SJSA1 (cell line): Measurements from ENCODE around the gene TMEM145. TPM values are rescaled to one million over a fixed set of nuclear protein-coding genes. Genes with fewer than 3 reads are reported as not detected.

Experiments used
- DNase-seq, 2 experiments: peaks; one replicate each; pipeline ENCODE4 v3.0.0-alpha.2; 2015 to 2020; ENCODE audit warnings: low spot score in 2 of 2, low read depth in 1 of 2
- H3K27ac ChIP-seq: fragments of 250-450 bp; sonication (Bioruptor Pico); 2 replicates; pipeline ENCODE4 v1.5.1; 2020; ENCODE audit warnings: mild to moderate bottlenecking, moderate library complexity
- H3K27me3 ChIP-seq: fragments of 250-450 bp; sonication (Bioruptor Pico); replicated peaks from 2 replicates; pipeline ENCODE4 v1.5.1; 2020; ENCODE audit warnings: mild to moderate bottlenecking, moderate library complexity
- H3K36me3 ChIP-seq: fragments of 250-450 bp; sonication (Bioruptor Pico); 2 replicates; pipeline ENCODE4 v1.5.1; 2020; ENCODE audit warnings: mild to moderate bottlenecking
- H3K4me1 ChIP-seq: fragments of 250-450 bp; sonication (Bioruptor Pico); replicated peaks from 2 replicates; pipeline ENCODE4 v1.6.1; 2021; ENCODE audit warnings: mild to moderate bottlenecking
- H3K4me3 ChIP-seq: fragments of 250-450 bp; sonication (Bioruptor Pico); 2 replicates; pipeline ENCODE4 v1.5.1; 2020; ENCODE audit warnings: mild to moderate bottlenecking
- H3K9me3 ChIP-seq: fragments of 250-450 bp; sonication (Bioruptor Pico); replicated peaks from 2 replicates; pipeline ENCODE4 v1.5.1; 2020; ENCODE audit warnings: mild to moderate bottlenecking
- total RNA-seq: library from RNA; depleted of rRNA; stranded (reverse); fragments of >200 nt; shearing (Covaris generic); gene quantifications from 2 replicates; pipeline ENCODE4 v1.2.3, GENCODE V29; 2014

The TMEM145 gene
- total RNA-seq, 1 experiment from 2014 or later = not detected

GRCh38 chr19:42297039-42297438 lies 16.1 kb upstream of the TMEM145 start:
- Histone ChIP-seq H3K9me3 (no peaks in the 10 kb centered on the region), H3K27me3 (no peaks in the 10 kb centered on the region), H3K36me3 (peaks cover 40% of the 10 kb centered on the region), H3K4me3 (no peak overlapping the region), H3K4me1 (peaks cover 7% of the 10 kb centered on the region), H3K27ac (no peak overlapping the region)
- DNase-seq = no peak

- no peak for DNase-seq
- peak within 1 kb of the TSS; percentile 44 for H3K4me3 ChIP-seq
- no peak within 1 kb of the TSS for H3K27ac ChIP-seq
- no peaks in the 10 kb centered on the region for H3K9me3 ChIP-seq
- H3K27me3 ChIP-seq = no peaks in the 10 kb centered on the region
- no peaks in the 10 kb centered on the region for H3K36me3 ChIP-seq
- peaks cover 14% of the 10 kb centered on the region for H3K4me1 ChIP-seq
Observed at GRCh38 chr19:42301646-42302203, 11.4 kb upstream of the TMEM145 start, which contains the start of gene PRR19. Gene PRR19 (plus strand): TSS chr19:42302132. CDS start chr19:42309585, 7,453 bp downstream.

- H3K36me3 ChIP-seq = no peaks in the 10 kb centered on the region
- no peaks in the 10 kb centered on the region for H3K27me3 ChIP-seq
- H3K27ac ChIP-seq = no peak overlapping the region
- H3K4me3 ChIP-seq = peak overlapping the region; percentile 44; the same call in 1 of the 2 replicates
- H3K4me1 ChIP-seq = peaks cover 14% of the 10 kb centered on the region
- DNase-seq = no peak
- H3K9me3 ChIP-seq = no peaks in the 10 kb centered on the region
Observed at GRCh38 chr19:42303101-42303464, 10.0 kb upstream of the TMEM145 start.

GRCh38 chr19:42303876-42304275 lies 9.2 kb upstream of the TMEM145 start:
- Histone ChIP-seq H3K27me3 (no peaks in the 10 kb centered on the region), H3K27ac (no peak overlapping the region), H3K4me1 (peaks cover 14% of the 10 kb centered on the region), H3K4me3 (no peak overlapping the region), H3K9me3 (no peaks in the 10 kb centered on the region), H3K36me3 (no peaks in the 10 kb centered on the region)
- DNase-seq = no peak

GRCh38 chr19:42306646-42307045 lies 6.5 kb upstream of the TMEM145 start:
- H3K27me3 ChIP-seq = no peaks in the 10 kb centered on the region; the same call in 1 of the 2 replicates
- H3K4me1 ChIP-seq = peaks cover 11% of the 10 kb centered on the region
- no peak overlapping the region for H3K27ac ChIP-seq
- H3K4me3 ChIP-seq = no peak overlapping the region
- no peaks in the 10 kb centered on the region for H3K9me3 ChIP-seq
- no peak for DNase-seq
- H3K36me3 ChIP-seq = no peaks in the 10 kb centered on the region

DNA sequence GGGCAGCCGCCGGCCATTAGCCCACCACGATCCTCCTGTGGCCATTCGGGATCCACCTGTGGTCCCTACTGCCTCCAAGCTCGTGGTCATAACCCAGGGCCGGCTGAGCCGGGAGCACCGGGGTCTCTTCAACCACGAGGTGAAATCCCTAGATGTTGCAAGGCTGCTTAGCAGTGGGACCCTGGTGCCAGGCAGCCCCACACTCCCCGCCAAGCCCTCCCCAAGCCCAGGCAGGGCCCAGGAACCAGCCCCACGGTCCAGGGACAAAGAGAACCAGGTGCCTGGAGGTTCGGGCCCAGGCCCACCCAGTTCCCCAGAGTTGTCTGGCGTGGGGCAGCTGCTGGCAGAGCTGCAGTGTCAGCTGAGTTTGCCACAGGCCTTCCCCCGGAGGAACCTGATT lies 3.4 kb upstream of the TMEM145 start:
- peaks cover 27% of the 10 kb centered on the region for H3K27me3 ChIP-seq
- H3K4me3 ChIP-seq = no peak overlapping the region
- no peak for DNase-seq
- H3K36me3 ChIP-seq = no peaks in the 10 kb centered on the region
- no peak overlapping the region for H3K27ac ChIP-seq
- H3K9me3 ChIP-seq = 0 out of 2 replicates have a peak, but pooled peaks cover 3% of the 10 kb centered on the region
- H3K4me1 ChIP-seq = peaks cover 9% of the 10 kb centered on the region

DNA sequence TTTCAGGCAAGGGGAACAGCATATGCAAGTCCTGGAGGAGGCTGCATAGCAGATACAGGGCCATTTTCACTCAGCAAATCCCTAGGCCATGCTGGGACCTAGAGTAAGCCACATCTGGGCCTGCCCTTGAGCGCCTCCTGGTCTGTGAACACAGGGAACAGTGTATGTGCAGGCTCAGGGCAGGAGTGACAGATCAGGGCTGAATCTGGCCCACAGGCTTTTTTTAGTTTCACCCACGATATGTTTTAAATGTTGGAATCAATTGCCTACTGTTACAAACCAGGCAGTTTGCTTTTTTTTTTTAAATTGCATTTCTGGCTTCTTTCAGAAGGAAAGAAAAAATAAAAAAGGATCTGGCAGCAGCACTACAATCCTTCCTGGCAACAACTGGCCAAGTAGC lies 1.5 kb upstream of the TMEM145 start:
- H3K27ac ChIP-seq = no peak overlapping the region
- DNase-seq = no peak
- 0 out of 2 replicates have a peak, but pooled peaks cover 3% of the 10 kb centered on the region for H3K9me3 ChIP-seq
- H3K27me3 ChIP-seq = peaks cover 29% of the 10 kb centered on the region
- H3K4me3 ChIP-seq = no peak overlapping the region
- H3K4me1 ChIP-seq = peaks cover 9% of the 10 kb centered on the region
- no peaks in the 10 kb centered on the region for H3K36me3 ChIP-seq

- H3K9me3 ChIP-seq = 0 out of 2 replicates have a peak, but pooled peaks cover 3% of the 10 kb centered on the region
- peaks cover 9% of the 10 kb centered on the region for H3K4me1 ChIP-seq
- H3K36me3 ChIP-seq = no peaks in the 10 kb centered on the region
- no peak overlapping the region for H3K4me3 ChIP-seq
- H3K27me3 ChIP-seq = peaks cover 29% of the 10 kb centered on the region
- no peak overlapping the region for H3K27ac ChIP-seq
- DNase-seq = no peak
Observed at GRCh38 chr19:42312370-42312769, 739 bp upstream of the TMEM145 start.

GRCh38 chr19:42313840-42314755 lies 989 bp downstream of the TMEM145 start:
- DNase-seq = no peak
- H3K4me3 ChIP-seq = no peak overlapping the region
- H3K36me3 ChIP-seq = no peaks in the 10 kb centered on the region
- peaks cover 9% of the 10 kb centered on the region for H3K4me1 ChIP-seq
- H3K27me3 ChIP-seq = peaks cover 29% of the 10 kb centered on the region
- H3K9me3 ChIP-seq = 0 out of 2 replicates have a peak, but pooled peaks cover 3% of the 10 kb centered on the region
- no peak overlapping the region for H3K27ac ChIP-seq

DNA sequence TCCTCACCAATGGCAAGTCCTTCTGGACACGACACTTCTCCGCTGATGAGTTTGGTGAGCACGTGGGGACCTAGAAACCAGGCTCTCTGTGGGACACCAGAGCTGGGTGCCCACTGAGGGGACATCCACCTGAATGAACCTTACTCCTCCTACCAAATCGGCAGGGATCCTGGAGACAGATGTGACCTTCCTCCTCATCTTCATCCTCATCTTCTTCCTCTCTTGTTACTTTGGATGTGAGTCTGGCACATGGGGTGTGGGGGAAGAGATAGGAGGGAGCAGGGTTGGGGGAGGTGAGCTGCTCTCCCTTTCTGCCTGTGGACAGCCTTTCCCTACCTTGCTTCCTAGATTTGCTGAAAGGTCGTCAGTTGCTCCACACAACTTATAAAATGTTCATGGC lies 1.9 kb downstream of the TMEM145 start:
- no peak overlapping the region for H3K4me3 ChIP-seq
- peaks cover 9% of the 10 kb centered on the region for H3K4me1 ChIP-seq
- H3K36me3 ChIP-seq = no peaks in the 10 kb centered on the region
- peaks cover 29% of the 10 kb centered on the region for H3K27me3 ChIP-seq
- 0 out of 2 replicates have a peak, but pooled peaks cover 3% of the 10 kb centered on the region for H3K9me3 ChIP-seq
- DNase-seq = no peak
- no peak overlapping the region for H3K27ac ChIP-seq

DNA sequence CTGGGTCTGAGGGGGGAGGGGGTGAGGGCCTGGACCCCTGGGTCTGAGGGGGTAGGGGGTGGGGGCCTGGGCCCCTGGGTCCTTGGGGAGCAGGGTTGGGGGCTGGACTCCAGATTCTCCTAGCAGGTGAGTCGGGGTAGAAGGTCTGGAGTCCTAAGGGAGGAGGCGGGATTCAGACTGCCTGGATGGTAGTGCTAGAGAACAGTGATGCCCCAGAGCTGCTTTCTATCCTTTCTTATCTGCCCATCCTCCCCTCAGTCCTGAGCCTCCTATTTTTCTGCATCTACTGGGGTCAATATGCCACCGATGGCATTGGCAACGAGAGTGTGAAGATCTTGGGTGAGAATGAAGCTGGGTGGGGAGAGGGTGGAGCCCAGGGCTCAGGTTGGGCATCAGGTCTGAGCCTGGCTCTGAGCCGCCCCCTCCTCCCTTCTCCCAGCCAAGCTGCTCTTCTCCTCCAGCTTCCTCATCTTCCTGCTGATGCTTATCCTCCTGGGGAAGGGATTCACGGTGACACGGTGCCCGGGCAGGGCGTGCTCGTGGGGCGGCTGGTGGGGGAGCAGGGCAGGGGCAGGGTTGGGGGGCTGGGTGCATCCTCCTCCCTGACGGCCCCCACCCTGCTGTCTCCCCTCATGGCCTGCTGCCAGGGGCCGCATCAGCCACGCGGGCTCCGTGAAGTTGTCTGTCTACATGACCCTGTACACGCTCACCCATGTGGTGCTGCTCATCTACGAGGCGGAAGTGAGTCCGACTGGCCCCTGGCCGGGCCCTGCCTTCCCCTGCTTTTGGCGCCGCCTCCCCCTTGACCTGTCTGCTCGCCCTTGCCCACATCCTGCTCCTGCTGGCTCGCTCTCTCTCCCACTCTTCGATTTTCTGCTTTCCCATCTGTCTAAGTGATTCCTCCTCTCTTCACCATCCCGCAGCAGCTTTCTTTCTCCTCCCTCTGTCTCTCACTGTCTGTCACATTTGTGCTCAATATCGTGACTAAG lies 3.4 kb downstream of the TMEM145 start:
- Histone ChIP-seq H3K27ac (no peak overlapping the region), H3K4me3 (no peak overlapping the region), H3K4me1 (peaks cover 9% of the 10 kb centered on the region), H3K36me3 (no peaks in the 10 kb centered on the region), H3K27me3 (peaks cover 30% of the 10 kb centered on the region), H3K9me3 (0 out of 2 replicates have a peak, but pooled peaks cover 3% of the 10 kb centered on the region)
- no peak for DNase-seq

DNA sequence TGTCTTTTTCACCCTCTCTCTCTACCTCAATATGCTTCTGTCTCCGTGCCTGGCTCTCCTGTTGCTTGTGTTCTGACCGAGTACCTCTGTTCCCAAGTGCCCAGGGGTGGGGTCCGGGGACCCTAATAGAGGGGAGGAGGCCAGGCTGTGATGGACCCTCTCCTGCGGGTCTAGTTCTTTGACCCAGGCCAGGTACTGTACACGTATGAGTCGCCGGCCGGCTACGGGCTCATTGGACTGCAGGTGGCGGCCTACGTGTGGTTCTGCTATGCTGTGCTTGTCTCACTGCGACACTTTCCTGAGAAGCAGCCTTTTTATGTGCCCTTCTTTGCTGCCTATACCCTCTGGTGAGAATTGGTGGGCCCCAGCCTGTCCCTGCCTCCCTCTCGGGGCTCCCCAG lies 4.4 kb downstream of the TMEM145 start:
- H3K4me3 ChIP-seq = no peak overlapping the region
- peaks cover 9% of the 10 kb centered on the region for H3K4me1 ChIP-seq
- H3K36me3 ChIP-seq = no peaks in the 10 kb centered on the region
- H3K9me3 ChIP-seq = 0 out of 2 replicates have a peak, but pooled peaks cover 3% of the 10 kb centered on the region
- no peak overlapping the region for H3K27ac ChIP-seq
- no peak for DNase-seq
- peaks cover 28% of the 10 kb centered on the region for H3K27me3 ChIP-seq

GRCh38 chr19:42322305-42322704 lies 9.2 kb downstream of the TMEM145 start:
- peaks cover 13% of the 10 kb centered on the region for H3K4me1 ChIP-seq
- H3K27me3 ChIP-seq = peaks cover 19% of the 10 kb centered on the region
- H3K36me3 ChIP-seq = no peaks in the 10 kb centered on the region
- no peak for DNase-seq
- no peaks in the 10 kb centered on the region for H3K9me3 ChIP-seq
- no peak overlapping the region for H3K27ac ChIP-seq
- no peak overlapping the region for H3K4me3 ChIP-seq
